ENCODE data around the gene ARMC6. TPM values are rescaled to one million over a fixed set of nuclear protein-coding genes. Genes with fewer than 3 reads are reported as not detected.

The ARMC6 gene
- total and polyA plus RNA-seq, 4 donors, result 23.9 to 38.3 (median 29.9) TPM

GRCh38 chr19:19083413-19084178, 50.2 kb downstream of the ARMC6 start:
- 79% methylated on average over 10 of the region's 10 CpGs for WGBS
- Histone ChIP-seq H3K27me3 (ENCODE audit: control insufficient read depth in 4 of 4, insufficient read depth in 4 of 4, low read length in 3 of 4) (no peaks in the 10 kb centered on the region), H3K36me3 (ENCODE audit: control insufficient read depth in 4 of 4, insufficient read depth in 3 of 4, low read depth in 1 of 4, low read length in 3 of 4) (peaks cover 0 to 2% (median under 1%) of the 10 kb centered on the region in 4 donors), H3K4me1 (ENCODE audit: control insufficient read depth in 4 of 4, insufficient read depth in 4 of 4, low read length in 3 of 4) (peaks cover 0 to 17% (median 7%) of the 10 kb centered on the region in 4 donors), H3K9ac (ENCODE audit: low read depth in 1 of 2, low read length in 2 of 2) (no peak overlapping the region), H3K27ac (ENCODE audit: low read depth in 1 of 2, low read length in 2 of 2) (no peak overlapping the region), H3K9me3 (ENCODE audit: control insufficient read depth in 4 of 4, low read length in 3 of 4) (no peaks in the 10 kb centered on the region), H3K4me3 (ENCODE audit: low read depth in 1 of 3, low read length in 3 of 3) (no peak overlapping the region)
- DNase-seq (ENCODE audit: low spot score), result no peak
- no peak for TF ChIP-seq REST (IDR thresholded peaks at IDR 0.05)
- TF ChIP-seq RXRA (IDR thresholded peaks at IDR 0.05), result no peak
- no peak for TF ChIP-seq MAX (IDR thresholded peaks at IDR 0.05)
- no peak for TF ChIP-seq EGR1 (IDR thresholded peaks at IDR 0.05; ENCODE audit: low read depth in 2 of 2)
- no peak for TF ChIP-seq HNF4A (conservative IDR thresholded peaks at IDR 0.05)

GRCh38 chr19:19087676-19088075, 54.3 kb downstream of the ARMC6 start:
- no peak for DNase-seq (ENCODE audit: low spot score)
- Histone ChIP-seq H3K27me3 (ENCODE audit: control insufficient read depth in 4 of 4, insufficient read depth in 4 of 4, low read length in 3 of 4) (no peaks in the 10 kb centered on the region), H3K36me3 (ENCODE audit: control insufficient read depth in 4 of 4, insufficient read depth in 3 of 4, low read depth in 1 of 4, low read length in 3 of 4) (peaks cover 0 to 6% (median under 1%) of the 10 kb centered on the region in 4 donors), H3K27ac (ENCODE audit: low read depth in 1 of 2, low read length in 2 of 2) (no peak overlapping the region), H3K4me1 (ENCODE audit: control insufficient read depth in 4 of 4, insufficient read depth in 4 of 4, low read length in 3 of 4) (peaks cover 0 to 4% (median 0%) of the 10 kb centered on the region in 4 donors), H3K9me3 (ENCODE audit: control insufficient read depth in 4 of 4, low read length in 3 of 4) (no peaks in the 10 kb centered on the region), H3K4me3 (ENCODE audit: low read depth in 1 of 3, low read length in 3 of 3) (no peak overlapping the region), H3K9ac (ENCODE audit: low read depth in 1 of 2, low read length in 2 of 2) (no peak overlapping the region)
- TF ChIP-seq RAD21 (IDR thresholded peaks at IDR 0.05), result no peak
- no peak for TF ChIP-seq FOXA1 (IDR thresholded peaks at IDR 0.05)
- TF ChIP-seq JUND (IDR thresholded peaks at IDR 0.05), result no peak
- no peak for TF ChIP-seq CTCF (IDR thresholded peaks at IDR 0.05; ENCODE audit: low read depth, low read length, missing input control)
- TF ChIP-seq NR2F2 (IDR thresholded peaks at IDR 0.05), result no peak
- TF ChIP-seq RXRA (IDR thresholded peaks at IDR 0.05), result no peak
- TF ChIP-seq TAF1 (conservative IDR thresholded peaks at IDR 0.05), result no peak
- no peak for TF ChIP-seq SP1 (IDR thresholded peaks at IDR 0.05)
- no peak for TF ChIP-seq REST (IDR thresholded peaks at IDR 0.05)
- no peak for TF ChIP-seq GABPA (IDR thresholded peaks at IDR 0.05 in 1 of 2, conservative IDR thresholded peaks at IDR 0.05 in 1 of 2)
- no peak for TF ChIP-seq HNF4A (conservative IDR thresholded peaks at IDR 0.05)
- TF ChIP-seq EGR1 (IDR thresholded peaks at IDR 0.05; ENCODE audit: low read depth in 2 of 2), result no peak
- 97% methylated on average over 2 of the region's 2 CpGs for WGBS
